Stimulated activated CD8-positive, alpha-beta memory T cell treated with anti-CD3 and anti-CD28 coated beads, Interleukin-15, amount 100 ng/mL, for 4 hours (primary cell): ENCODE data around the gene KCNAB1.
"Not testable (repeated sequence)": the region's sequence is repeated elsewhere in the genome, so short reads cannot be mapped to it uniquely, and the experiment has no call there.

ENCODE experiments used
- DNase-seq, 2 donors: peaks; one replicate each; pipeline ENCODE4 v3.0.0-alpha.2; 2020; ENCODE audit warnings: low read depth in 2 of 2

Gene KCNAB1

DNA sequence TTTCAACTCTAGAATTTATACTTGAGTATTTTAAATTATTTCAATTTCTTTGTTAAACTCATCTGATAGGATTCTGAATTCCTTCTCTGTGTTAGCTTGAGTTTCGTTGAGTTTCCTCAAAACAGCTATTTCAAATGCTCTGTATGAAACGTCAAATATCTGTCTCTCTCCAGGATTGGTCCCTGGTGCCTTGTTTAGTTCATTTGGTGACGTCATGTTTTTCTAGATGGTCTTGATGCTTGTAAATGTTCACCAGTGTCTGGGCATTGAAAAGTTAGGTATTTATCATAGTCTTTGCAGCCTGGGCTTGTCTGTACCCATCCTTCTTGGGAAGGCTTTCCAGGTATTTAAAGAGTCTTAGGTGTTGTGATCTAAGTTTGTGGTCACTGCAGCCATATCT, 151.1 kb downstream of the KCNAB1 start:
- DNase-seq, result no peak

DNA sequence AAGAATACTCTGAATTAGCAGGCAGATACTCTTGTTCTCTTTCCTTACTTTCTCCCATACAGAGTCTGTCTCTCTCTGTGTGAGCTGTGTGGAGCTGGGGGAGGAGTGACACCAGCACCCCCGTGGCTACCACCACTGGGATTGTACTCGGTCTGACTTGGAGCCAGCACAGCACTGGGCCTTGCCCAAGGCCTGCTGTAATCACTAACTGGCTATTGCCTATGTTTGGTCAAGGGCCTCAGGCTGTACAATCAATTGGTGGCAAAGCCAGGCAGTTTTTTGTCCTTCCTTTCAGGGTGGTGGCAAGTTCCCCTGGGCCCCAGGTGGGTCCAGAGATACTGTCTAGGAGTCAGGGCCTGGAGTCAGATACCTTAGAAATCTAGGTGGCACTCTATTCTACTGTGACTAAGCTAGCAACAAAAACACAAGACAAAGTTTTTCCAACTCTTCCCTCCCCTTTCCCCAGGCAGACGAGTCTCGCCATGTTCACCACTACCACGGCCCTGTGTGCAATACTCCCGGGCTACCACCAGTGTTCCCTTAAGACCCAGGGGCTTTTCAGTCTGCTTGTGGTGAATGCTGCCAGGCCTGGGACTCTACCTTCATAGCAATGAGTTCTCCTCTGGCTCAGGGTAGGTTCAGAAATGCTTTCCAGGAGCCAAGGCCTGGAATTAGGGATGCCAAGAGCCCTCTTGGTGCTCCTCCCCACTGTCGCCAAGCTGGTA, 151.8 kb downstream of the KCNAB1 start:
- DNase-seq, result no peak

DNA sequence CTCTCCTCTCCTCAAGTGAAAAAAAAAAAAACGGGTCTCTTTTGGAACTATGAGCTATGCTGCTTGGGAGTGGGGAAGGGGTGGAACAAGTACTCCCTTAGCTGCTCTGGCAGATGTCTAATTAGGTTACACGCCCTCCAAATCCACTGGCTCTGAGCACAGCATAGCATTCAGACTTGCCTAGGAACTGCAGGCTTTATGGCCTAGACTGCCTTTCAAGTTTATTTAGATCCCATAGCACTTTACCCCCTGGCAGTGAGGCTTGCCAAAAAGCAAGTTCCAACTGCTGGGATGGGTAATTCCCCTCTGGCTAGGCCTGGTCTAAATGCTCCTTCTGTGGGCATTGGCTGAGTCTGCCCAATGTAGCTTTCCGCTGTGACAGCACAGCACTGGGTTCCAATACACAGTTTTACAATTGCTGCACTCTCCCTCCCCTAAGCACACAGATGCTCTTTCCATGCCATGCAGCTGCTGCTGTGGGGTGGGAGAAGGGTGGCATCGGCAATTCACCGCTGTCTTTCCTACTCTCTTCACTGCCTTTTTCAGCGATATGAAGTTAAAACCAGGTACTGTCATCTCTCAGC, 152.8 kb downstream of the KCNAB1 start:
- DNase-seq, result no peak

DNA sequence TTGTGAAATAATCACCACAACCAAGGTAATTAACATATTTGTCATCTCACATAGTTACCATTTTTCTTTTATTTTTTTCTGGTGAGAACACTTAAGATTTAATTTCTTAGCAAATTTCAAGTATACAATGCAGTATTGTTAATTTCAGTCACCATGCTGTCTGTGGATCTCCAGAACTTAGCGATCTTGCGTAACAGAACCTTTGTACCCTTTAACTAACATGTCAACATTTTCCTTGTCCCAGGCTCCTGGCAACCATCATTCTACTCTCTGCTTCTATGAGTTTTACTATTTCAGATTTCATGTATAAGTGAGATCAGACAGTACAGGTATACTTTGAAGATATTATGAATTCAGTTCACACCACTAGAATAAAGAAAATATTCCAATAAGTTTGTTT, 154.4 kb downstream of the KCNAB1 start:
- DNase-seq, result no peak

DNA sequence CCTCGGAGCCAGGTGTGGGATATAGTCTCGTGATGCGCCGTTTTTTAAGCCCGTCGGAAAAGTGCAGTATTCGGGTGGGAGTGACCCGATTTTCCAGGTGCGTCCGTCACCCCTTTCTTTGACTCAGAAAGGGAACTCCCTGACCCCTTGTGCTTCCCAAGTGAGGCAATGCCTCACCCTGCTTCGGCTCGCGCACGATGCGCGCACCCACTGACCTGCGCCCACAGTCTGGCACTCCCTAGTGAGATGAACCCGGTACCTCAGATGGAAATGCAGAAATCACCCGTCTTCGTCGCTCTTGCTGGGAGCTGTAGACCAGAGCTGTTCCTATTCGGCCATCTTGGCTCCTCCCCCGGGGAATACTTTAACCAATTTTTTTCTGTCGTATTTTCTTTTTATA, 164.3 kb downstream of the KCNAB1 start:
- DNase-seq, result not testable (repeated sequence)

DNA sequence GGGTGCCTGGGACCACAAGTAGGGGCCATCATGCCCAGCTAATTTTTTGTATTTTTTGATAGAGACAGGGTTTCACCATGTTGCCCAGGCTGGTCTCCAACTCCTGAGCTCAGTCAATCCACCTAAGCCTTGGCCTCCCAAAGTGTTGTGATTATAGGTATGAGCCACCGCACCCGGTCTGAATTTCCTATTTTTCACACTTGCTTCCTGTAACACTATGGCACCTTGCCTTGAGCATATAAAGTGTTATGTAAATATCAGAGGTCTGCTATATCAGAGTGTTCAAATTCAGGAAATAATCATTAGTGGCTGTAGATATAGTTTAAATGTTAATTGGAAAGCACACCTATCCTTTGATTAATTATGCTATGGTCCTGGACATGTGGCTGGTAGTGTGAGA, 165.2 kb downstream of the KCNAB1 start:
- no peak for DNase-seq

DNA sequence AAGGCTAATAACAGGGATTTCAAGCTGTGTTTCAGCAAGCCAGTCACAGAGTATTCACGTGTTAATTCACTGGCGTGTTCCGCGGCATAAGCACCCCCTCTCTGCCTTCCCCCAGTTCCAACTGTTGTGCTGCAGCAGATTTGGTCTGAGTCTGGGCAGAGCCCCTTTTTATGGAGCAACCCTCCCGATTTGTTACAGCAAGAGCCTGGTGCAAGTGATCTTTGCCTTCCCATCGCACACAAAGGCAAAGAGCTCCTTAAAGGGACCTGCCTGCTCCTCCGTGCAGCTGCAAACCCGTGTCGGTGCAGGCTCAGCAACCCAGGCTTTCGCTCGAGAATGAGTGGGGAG, 170.5 kb downstream of the KCNAB1 start:
- DNase-seq, result no peak

DNA sequence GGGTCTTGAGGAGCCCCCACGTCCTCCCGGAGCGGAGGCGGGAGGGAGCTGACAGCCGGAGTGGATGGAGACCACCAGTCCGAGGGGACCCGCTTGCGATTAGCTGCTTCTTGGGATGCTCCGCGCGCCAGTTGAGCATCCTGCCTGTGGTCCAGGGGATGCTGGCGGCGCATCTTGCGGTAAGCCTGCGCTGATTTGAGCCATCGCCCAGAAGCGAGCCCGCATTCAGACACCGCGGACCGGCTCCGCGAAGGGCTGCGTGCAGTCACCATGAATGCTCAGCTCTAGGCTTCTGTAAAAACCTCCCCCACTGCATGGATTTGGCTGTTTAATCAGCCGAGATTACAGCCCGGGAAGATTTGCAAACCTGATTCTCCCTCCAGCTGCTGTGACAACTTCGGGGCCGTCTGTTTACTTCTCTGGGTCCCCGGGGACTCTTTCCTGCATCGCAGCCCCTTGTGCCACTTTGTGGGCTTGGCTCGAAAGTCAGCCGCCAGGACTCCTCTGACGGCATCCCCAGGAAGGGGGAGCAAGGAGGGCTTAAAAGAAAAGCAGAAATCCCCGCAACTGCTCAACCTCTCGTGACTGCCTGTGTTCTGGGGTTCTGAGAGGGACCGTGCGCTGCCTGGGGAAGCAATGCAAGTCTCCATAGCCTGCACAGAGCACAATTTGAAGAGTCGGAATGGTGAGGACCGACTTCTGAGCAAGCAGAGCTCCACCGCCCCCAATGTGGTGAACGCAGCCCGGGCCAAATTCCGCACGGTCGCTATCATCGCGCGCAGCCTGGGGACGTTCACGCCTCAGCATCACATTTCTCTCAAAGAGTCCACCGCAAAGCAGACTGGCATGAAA, 171.1 kb downstream of the KCNAB1 start:
- DNase-seq, result no peak

DNA sequence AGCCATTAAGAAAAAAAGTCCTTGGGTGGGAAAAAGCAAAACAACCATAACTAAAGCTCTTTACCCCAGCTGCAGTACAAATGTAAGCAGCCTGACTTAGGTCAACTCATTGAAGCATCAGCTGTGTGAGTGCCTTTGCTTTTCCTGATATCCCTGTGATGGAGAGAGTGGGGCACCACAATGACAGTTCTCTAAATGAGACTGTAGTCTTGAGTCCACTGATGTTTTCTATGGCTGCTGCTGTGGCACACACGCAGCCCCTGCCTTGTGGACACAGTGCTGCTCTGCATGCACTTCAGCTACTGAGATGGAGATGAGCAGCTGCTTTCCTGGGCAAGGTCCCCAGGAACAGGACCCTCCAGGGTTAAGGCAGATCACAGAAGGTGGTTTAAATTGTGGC, 173.2 kb downstream of the KCNAB1 start:
- DNase-seq, result no peak

DNA sequence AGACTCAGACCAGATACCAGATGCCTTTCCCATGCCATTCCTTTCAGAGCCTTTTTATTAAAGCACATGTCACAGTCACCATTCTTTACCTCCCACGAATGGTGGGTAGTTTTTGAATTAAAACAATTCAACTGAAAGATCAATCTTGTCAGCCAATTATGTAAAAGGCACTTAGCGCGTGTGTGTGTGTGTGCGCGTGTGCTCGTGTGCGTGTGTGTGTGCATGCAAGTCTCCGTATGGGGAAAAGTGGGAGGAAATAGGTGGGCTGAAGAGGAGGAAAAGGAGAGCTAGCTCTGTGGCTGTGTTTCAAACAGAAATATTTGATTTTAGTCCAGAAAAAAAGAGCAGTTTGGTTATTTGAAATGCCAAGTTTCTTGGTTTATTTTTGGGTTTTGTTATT, 177.2 kb downstream of the KCNAB1 start:
- no peak for DNase-seq

DNA sequence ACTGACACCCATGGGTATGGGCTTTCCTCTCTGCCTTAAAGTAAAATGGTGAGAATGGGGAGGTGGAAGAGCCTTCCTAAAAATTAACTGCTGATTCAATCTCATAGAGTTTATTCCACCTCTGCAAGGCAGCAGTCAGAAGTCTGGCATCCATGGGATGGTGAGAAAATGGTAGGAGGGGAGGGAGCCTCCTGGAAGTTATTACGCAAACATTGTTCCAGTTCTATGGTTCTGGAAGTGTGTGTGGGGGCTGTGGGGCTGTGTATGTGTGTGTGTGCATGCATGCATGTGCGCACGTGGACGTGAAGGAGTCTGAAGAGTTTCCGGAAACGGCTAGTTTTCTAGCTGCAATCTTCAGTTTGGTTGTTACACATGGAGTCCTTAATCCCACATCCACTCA, 177.6 kb downstream of the KCNAB1 start:
- DNase-seq, result no peak

DNA sequence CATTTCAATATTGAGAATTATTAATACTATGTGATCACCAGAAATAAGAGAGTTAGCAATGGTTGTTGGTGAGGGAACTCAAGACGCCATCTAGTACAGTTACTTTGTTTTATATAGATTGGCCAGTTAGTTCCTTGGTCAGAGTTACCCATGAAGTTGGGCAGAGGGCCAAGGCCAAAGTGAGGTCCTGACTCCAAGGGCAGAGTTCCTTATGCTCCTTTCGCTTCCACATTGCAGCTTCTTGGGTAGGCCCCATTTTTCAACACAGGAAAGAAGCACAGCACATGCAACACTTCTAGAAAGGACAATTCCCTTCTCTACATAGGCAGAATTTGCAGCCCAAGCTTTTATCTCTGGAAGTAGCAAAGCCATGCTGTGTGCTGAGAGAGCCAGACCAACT, 178.6 kb downstream of the KCNAB1 start:
- DNase-seq, result no peak

DNA sequence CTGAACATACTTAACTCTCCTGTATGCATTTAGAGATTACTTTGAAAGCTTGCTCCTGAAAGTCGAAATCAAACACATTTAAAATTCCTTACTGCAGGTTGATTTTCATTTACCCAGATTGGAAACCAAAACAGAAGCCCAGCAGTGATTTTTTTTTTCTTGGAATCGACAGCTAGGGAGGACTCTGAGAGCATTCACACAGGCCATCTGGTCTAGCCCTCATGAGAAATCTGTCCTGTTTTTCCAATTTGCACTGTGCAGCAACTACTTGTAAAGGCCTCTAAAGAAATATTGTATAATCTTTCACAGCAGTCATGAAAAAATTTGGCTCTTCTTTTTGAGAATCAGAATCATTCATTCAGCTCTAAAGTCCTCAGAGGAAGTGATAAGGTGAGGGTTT, 179.2 kb downstream of the KCNAB1 start:
- no peak for DNase-seq

DNA sequence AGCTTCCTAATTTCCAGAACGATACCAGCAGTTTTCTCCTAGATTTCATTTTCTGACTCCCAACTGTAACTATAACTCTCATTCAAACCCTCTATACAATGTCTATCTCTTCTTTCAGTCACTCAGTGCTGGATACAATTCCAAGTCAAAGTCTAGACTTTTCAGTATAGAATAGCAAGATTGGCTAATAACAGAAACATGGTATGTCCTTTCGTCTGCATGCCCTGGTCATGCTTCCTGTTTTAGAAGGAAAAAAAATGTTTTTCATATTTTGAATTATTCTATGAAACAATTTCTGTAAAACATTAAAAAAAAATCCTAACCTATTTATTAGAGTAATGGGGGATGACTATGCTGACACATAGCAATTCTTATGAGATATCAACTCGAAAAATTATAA, 180.0 kb downstream of the KCNAB1 start:
- DNase-seq, result no peak

DNA sequence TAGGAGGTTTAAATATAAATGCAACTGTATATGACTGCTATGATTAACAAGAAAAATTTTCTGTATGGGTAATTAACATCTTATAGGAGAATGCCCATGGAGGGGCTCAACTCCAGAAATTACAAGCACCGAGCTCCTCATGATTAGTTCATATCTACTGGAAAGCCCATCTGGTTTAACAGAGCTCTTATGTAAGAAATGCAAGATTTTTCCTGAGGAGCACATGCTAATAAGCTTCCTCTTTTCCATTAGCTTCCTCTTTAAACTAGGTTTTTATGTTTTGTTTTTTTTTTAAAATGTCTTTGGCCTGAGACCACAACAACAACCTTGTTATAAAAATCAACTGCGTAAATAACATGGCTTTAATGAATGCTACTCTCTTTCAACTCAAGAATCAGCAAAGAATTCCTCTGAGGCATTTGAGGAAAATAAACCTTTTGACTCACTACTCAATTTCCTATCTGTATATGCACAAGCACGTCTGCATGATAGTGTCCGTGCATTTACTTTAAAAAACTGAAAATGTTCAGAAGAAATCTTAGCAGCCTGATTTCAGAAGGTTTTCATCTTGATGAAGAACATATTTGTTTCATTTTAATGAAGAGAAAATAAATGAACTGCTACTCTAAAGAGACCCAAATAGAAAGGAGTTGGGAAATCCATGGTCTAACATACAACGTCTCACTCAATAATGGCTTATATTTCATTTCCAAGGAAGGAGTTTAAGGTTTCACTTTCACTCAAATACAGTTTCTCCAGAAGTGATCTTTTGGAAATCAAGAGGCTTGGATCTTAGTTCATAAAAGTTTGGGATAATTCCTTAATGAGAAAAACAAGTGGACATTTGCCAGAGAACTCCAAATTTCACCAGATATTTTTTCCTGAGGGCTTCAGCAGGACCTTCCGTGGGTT, 180.8 kb downstream of the KCNAB1 start:
- DNase-seq, result no peak

DNA sequence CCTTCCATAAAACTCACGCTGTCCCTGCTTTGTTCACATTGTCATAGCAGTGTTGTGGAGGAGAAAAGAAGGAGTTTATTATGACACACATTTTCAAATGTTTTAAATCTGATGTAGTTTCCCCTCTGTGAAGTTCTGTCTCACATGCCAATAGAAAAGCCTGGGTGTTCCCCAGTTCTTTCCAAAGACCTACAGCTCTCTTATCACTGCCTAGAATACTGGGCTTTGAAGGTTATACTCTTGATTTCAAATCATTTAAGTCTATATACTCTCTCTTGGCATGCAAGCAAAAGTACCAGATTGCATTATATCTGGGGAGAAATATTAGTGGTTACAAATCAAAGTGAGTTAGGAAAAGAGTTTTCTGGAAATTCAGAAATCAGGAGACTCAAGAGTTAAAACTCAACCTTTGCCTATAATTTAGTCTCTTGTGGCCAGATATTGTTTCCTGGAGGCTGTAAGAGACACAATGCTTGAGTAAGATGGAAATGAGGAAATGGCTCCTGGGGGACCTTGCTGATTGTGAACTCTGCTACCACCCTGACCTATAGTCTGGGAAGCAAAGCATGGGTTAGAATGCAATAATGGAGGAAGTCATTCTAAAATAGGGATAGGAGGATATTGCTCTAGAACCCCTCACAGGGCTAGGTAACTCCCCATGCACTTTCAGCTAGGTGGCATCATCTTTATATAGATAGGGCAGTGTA, 182.8 kb downstream of the KCNAB1 start:
- DNase-seq, result no peak

DNA sequence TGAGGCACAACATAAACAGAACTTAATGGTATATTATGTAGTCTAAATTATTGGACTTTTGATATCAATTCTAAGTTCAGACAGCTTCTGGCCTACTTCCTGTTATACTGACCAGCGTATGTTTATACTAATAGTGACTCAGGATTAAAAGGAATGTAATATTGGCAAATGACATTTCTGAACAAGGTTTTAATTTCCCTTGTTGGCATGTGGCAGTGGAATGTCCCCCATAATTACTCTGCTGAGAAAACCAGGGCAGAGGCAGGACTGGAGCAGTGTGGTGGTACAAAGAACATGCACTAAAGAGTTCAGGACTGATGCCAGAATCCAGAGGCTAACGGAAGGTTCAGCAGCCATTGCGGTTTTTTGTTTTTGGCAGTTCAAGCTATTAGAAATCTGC, 184.0 kb downstream of the KCNAB1 start:
- no peak for DNase-seq

DNA sequence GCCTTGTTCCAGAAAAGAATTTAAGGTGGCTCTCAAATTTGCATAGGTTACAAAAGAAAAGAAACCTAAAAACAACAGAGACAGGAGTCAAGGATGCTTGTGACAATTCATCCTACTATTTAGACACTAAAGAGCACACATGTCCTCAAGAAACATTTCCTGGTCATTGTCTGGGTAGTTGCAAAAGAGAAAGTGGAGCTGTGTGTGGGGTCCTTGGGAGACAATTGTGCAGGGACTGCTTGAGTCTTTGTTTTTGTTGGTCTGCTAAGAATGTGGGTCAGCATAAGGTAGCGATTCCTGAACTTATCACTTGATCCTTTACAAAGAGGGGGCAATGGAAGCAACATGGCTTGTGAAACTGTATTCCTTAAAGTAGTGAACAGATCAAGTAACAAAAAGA, 185.3 kb downstream of the KCNAB1 start:
- no peak for DNase-seq

DNA sequence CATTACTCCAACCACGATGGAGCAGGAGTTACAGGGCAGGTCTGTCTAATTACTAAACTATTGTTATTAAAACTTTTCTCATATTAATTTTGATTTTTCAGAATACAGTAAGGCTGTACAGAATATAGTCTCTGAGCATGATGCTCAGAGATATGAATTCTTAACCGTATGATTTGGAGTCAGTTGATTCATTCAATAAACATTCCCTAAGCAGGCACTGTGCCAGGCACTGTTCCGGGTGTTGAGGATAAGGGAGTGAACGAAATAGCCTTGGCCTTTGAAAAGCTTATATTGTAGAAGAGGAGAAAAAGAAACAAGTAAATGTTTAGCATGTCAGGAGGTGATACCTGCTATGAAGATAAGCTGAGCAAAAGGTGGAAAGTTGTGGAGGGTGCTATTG, 187.3 kb downstream of the KCNAB1 start:
- no peak for DNase-seq

DNA sequence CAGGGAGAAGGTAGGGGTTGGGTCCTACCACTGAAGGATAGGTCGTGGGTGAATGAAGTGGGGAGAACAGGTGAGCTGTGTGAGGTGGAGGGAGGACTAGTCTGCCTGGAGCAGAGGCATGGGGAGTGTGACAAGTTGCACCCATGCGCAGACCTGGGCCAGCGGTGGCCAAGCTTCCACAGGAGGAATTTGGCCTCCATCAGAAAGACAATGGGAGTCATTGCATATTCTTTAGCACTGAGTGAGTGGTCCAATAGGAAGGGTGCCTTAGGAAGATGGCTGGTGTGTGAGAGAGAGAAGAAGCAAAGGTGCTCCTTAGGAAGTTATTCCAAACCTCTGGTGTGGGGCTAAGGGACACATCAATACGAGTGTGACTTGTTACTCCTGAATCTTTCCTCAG, 191.1 kb downstream of the KCNAB1 start:
- DNase-seq, result no peak

DNA sequence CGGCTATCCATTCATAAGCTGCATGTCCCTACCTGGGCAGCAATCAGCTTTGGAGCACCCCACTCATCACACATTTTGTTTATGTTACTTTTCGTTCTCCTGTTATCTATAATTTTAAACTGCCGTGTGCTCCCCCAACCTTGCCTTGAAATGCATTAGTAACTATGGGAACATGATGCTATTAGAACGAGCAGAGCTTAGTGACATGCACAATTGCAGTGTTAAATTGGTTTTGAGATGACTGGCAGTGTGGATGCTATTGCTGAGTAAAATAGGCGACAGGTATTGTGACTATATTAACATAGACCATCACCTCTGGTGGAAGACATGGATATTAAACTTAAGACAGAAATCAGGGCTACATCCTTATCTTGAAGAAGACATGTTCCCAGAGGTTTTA, 191.6 kb downstream of the KCNAB1 start:
- no peak for DNase-seq
